Cerebellar nuclear complex (tissue), 1 donor: ENCODE results near the gene SOX6.
"Not testable (repeated sequence)": the region's sequence is repeated elsewhere in the genome, so short reads cannot be mapped to it uniquely, and the experiment has no call there.

Experiments
- DNase-seq, 2 experiments: peaks; one replicate each; lab custom pipeline; 2025; lab: John Stamatoyannopoulos, UW

The SOX6 gene

GRCh38 chr11:16034074-16034473, 322.3 kb downstream of the SOX6 start:
- DNase-seq, result no peak

GRCh38 chr11:16032974-16033373, 323.4 kb downstream of the SOX6 start:
- DNase-seq, result no peak

- DNase-seq, result no peak
Observed at GRCh38 chr11:16031210-16031609, 325.1 kb downstream of the SOX6 start.

- no peak for DNase-seq
Observed at GRCh38 chr11:16030664-16031063, 325.7 kb downstream of the SOX6 start.

GRCh38 chr11:16029151-16029550, 327.2 kb downstream of the SOX6 start:
- not testable (repeated sequence) for DNase-seq

- DNase-seq, result no peak
Observed at GRCh38 chr11:16028419-16028818, 327.9 kb downstream of the SOX6 start.

GRCh38 chr11:16027621-16028020, 328.7 kb downstream of the SOX6 start:
- DNase-seq, result no peak

GRCh38 chr11:16026849-16027248, 329.5 kb downstream of the SOX6 start:
- no peak for DNase-seq

GRCh38 chr11:16018931-16019330, 337.4 kb downstream of the SOX6 start:
- no peak for DNase-seq

- no peak for DNase-seq
Observed at GRCh38 chr11:16016468-16016829, 339.9 kb downstream of the SOX6 start.

GRCh38 chr11:16015741-16016467, 340.4 kb downstream of the SOX6 start:
- no peak for DNase-seq

- DNase-seq, result no peak
Observed at GRCh38 chr11:16013649-16014275, 342.6 kb downstream of the SOX6 start.

GRCh38 chr11:16013242-16013641, 343.1 kb downstream of the SOX6 start:
- DNase-seq, result no peak

- no peak for DNase-seq
Observed at GRCh38 chr11:16012125-16012751, 344.1 kb downstream of the SOX6 start.

- no peak for DNase-seq
Observed at GRCh38 chr11:16011396-16011795, 344.9 kb downstream of the SOX6 start.

- DNase-seq, result no peak
Observed at GRCh38 chr11:16009021-16009420, 347.3 kb downstream of the SOX6 start.

- no peak for DNase-seq
Observed at GRCh38 chr11:16007514-16007913, 348.8 kb downstream of the SOX6 start.

GRCh38 chr11:16002942-16003341, 353.4 kb downstream of the SOX6 start:
- no peak for DNase-seq

- no peak for DNase-seq
Observed at GRCh38 chr11:16001899-16002426, 354.4 kb downstream of the SOX6 start.

- no peak for DNase-seq
Observed at GRCh38 chr11:16001044-16001568, 355.2 kb downstream of the SOX6 start.

GRCh38 chr11:16000065-16000464, 356.3 kb downstream of the SOX6 start:
- DNase-seq, result no peak

- no peak for DNase-seq
Observed at GRCh38 chr11:15993345-15993744, 363.0 kb downstream of the SOX6 start.

GRCh38 chr11:15991215-15991614, 365.1 kb downstream of the SOX6 start:
- no peak for DNase-seq
